Large intestine (tissue), 3 donors: ENCODE results near the gene PRR11. TPM values are rescaled to one million over a fixed set of nuclear protein-coding genes. Genes with fewer than 3 reads are reported as not detected.

Experiments
- DNase-seq, 2 donors: peaks; one replicate each; pipeline versions ENCODE4 v3.0.0 to v3.0.0-alpha.2; 2013
- H3K27ac ChIP-seq: one replicate; pipeline ENCODE4 v1.5.1; 2013; ENCODE audit warnings: low read length
- H3K27me3 ChIP-seq: 2 replicates; pipeline ENCODE4 v1.6.1; 2013; ENCODE audit warnings: low read length; ENCODE audit not compliant: control insufficient read depth, insufficient read depth
- H3K36me3 ChIP-seq: 2 replicates; pipeline ENCODE4 v1.6.1; 2013; ENCODE audit warnings: low read length; ENCODE audit not compliant: control insufficient read depth, insufficient read depth
- H3K4me1 ChIP-seq: one replicate; pipeline ENCODE4 v1.6.1; 2013; ENCODE audit warnings: low read length; ENCODE audit not compliant: control insufficient read depth, insufficient read depth
- H3K4me3 ChIP-seq: one replicate; pipeline ENCODE4 v1.5.1; 2013; ENCODE audit warnings: low read length
- H3K9me3 ChIP-seq: one replicate; pipeline ENCODE4 v1.6.1; 2013; ENCODE audit warnings: mild to moderate bottlenecking, low read depth, low read length, moderate library complexity; ENCODE audit not compliant: control insufficient read depth
- WGBS: methylation state at CpG from one replicate; pipeline ENCODE4 v1.1.5; 2013; ENCODE audit warnings: low lambda C conversion rate; ENCODE audit not compliant: insufficient coverage; 5-methylcytosine and 5-hydroxymethylcytosine counted together
- polyA plus RNA-seq: library from polyadenylated mRNA; unstranded; fragments of 120-200 nt; gene quantifications from one replicate; pipeline ENCODE4 v1.2.1, GENCODE V29; 2013

PRR11 gene
- polyA plus RNA-seq, 1 donor = 11.9 TPM

- no peaks in the 10 kb centered on the region for H3K27me3 ChIP-seq
- H3K9me3 ChIP-seq = no peaks in the 10 kb centered on the region
- no peaks in the 10 kb centered on the region for H3K36me3 ChIP-seq
- 86% methylated on average over 1 of the region's 1 CpG for WGBS
- no peak for DNase-seq
- H3K4me1 ChIP-seq = no peaks in the 10 kb centered on the region
- no peak overlapping the region for H3K4me3 ChIP-seq
- H3K27ac ChIP-seq = no peak overlapping the region
Measured at GRCh38 chr17:59151591-59151990, 4.0 kb upstream of the PRR11 start.

GRCh38 chr17:59152925-59153324 is 2.6 kb upstream of the PRR11 start:
- Histone ChIP-seq H3K4me3 (no peak overlapping the region), H3K9me3 (no peaks in the 10 kb centered on the region), H3K36me3 (no peaks in the 10 kb centered on the region), H3K27me3 (no peaks in the 10 kb centered on the region), H3K27ac (no peak overlapping the region), H3K4me1 (no peaks in the 10 kb centered on the region)
- WGBS = no CpG with 5 or more reads among the region's 1 CpG
- DNase-seq = no peak

GRCh38 chr17:59154292-59154720 is 1.2 kb upstream of the PRR11 start:
- Histone ChIP-seq H3K9me3 (no peaks in the 10 kb centered on the region), H3K27ac (peak overlapping the region; percentile 80), H3K4me1 (no peaks in the 10 kb centered on the region), H3K36me3 (no peaks in the 10 kb centered on the region), H3K4me3 (peak overlapping the region; percentile 90), H3K27me3 (no peaks in the 10 kb centered on the region)
- DNase-seq = peak in 1 of 2 donors; percentile 23
- WGBS = no CpG with 5 or more reads among the region's 25 CpGs

- Histone ChIP-seq H3K27me3 (no peaks in the 10 kb centered on the region), H3K4me3 (peak within 1 kb of the TSS; percentile 90), H3K27ac (peak within 1 kb of the TSS; percentile 80), H3K9me3 (no peaks in the 10 kb centered on the region), H3K4me1 (no peaks in the 10 kb centered on the region), H3K36me3 (no peaks in the 10 kb centered on the region)
- no CpG with 5 or more reads among the region's 39 CpGs for WGBS
- DNase-seq = no peak
Measured at GRCh38 chr17:59154721-59155438, 666 bp upstream of the PRR11 start, which contains the start of gene SKA2. TSS of gene SKA2 (minus strand) at chr17:59155186. CDS start at chr17:59155163, 23 bp downstream.

GRCh38 chr17:59160157-59161025 is 4.8 kb downstream of the PRR11 start:
- Histone ChIP-seq H3K4me3 (no peak overlapping the region), H3K27ac (no peak overlapping the region), H3K36me3 (no peaks in the 10 kb centered on the region), H3K27me3 (no peaks in the 10 kb centered on the region), H3K4me1 (no peaks in the 10 kb centered on the region), H3K9me3 (no peaks in the 10 kb centered on the region)
- 100% methylated on average over 3 of the region's 9 CpGs for WGBS
- no peak for DNase-seq

GRCh38 chr17:59161477-59161876 is 5.9 kb downstream of the PRR11 start:
- no peaks in the 10 kb centered on the region for H3K27me3 ChIP-seq
- WGBS = no CpG with 5 or more reads among the region's 2 CpGs
- peaks cover 3% of the 10 kb centered on the region for H3K4me1 ChIP-seq
- no peaks in the 10 kb centered on the region for H3K36me3 ChIP-seq
- H3K9me3 ChIP-seq = no peaks in the 10 kb centered on the region
- DNase-seq = no peak
- H3K4me3 ChIP-seq = no peak overlapping the region
- no peak overlapping the region for H3K27ac ChIP-seq

- Histone ChIP-seq H3K4me1 (peaks cover 3% of the 10 kb centered on the region), H3K9me3 (no peaks in the 10 kb centered on the region), H3K27ac (peak overlapping the region; percentile 47), H3K27me3 (no peaks in the 10 kb centered on the region), H3K4me3 (no peak overlapping the region), H3K36me3 (no peaks in the 10 kb centered on the region)
- WGBS = no CpG with 5 or more reads among the region's 2 CpGs
- peak; percentile 44 to 64 for DNase-seq
Measured at GRCh38 chr17:59165933-59166342, 10.4 kb downstream of the PRR11 start.

- H3K4me3 ChIP-seq = no peak overlapping the region
- peaks cover 5% of the 10 kb centered on the region for H3K9me3 ChIP-seq
- no peaks in the 10 kb centered on the region for H3K27me3 ChIP-seq
- DNase-seq = no peak
- H3K36me3 ChIP-seq = no peaks in the 10 kb centered on the region
- peaks cover 3% of the 10 kb centered on the region for H3K4me1 ChIP-seq
- H3K27ac ChIP-seq = no peak overlapping the region
- WGBS = no CpG with 5 or more reads among the region's 2 CpGs
Measured at GRCh38 chr17:59167571-59168001, 12.0 kb downstream of the PRR11 start.

- peaks cover 7% of the 10 kb centered on the region for H3K9me3 ChIP-seq
- H3K4me3 ChIP-seq = no peak overlapping the region
- DNase-seq = no peak
- no peaks in the 10 kb centered on the region for H3K4me1 ChIP-seq
- H3K27me3 ChIP-seq = no peaks in the 10 kb centered on the region
- no peak overlapping the region for H3K27ac ChIP-seq
- no peaks in the 10 kb centered on the region for H3K36me3 ChIP-seq
- no CpG with 5 or more reads among the region's 33 CpGs for WGBS
Measured at GRCh38 chr17:59172436-59173004, 17.0 kb downstream of the PRR11 start.

GRCh38 chr17:59174671-59175070 is 19.1 kb downstream of the PRR11 start:
- Histone ChIP-seq H3K36me3 (no peaks in the 10 kb centered on the region), H3K27ac (no peak overlapping the region), H3K27me3 (no peaks in the 10 kb centered on the region), H3K4me1 (no peaks in the 10 kb centered on the region), H3K9me3 (peaks cover 7% of the 10 kb centered on the region), H3K4me3 (no peak overlapping the region)
- 100% methylated on average over 1 of the region's 11 CpGs for WGBS
- no peak for DNase-seq
